GM08714 (cell line): ENCODE measurements around the gene SMCHD1.

Experiments
- H3K4me3 ChIP-seq: fragments of 200-500 bp; sonication (Bioruptor generic); 2 replicates; pipeline ENCODE4 v1.5.1; 2014; ENCODE audit warnings: mild to moderate bottlenecking, low read length, inconsistent platforms
- ZNF274 ChIP-seq: IDR thresholded peaks from 2 replicates; pipeline ENCODE4 v1.6.1; 2012; ENCODE audit warnings: mild to moderate bottlenecking, low read depth, low read length

SMCHD1 gene

DNA sequence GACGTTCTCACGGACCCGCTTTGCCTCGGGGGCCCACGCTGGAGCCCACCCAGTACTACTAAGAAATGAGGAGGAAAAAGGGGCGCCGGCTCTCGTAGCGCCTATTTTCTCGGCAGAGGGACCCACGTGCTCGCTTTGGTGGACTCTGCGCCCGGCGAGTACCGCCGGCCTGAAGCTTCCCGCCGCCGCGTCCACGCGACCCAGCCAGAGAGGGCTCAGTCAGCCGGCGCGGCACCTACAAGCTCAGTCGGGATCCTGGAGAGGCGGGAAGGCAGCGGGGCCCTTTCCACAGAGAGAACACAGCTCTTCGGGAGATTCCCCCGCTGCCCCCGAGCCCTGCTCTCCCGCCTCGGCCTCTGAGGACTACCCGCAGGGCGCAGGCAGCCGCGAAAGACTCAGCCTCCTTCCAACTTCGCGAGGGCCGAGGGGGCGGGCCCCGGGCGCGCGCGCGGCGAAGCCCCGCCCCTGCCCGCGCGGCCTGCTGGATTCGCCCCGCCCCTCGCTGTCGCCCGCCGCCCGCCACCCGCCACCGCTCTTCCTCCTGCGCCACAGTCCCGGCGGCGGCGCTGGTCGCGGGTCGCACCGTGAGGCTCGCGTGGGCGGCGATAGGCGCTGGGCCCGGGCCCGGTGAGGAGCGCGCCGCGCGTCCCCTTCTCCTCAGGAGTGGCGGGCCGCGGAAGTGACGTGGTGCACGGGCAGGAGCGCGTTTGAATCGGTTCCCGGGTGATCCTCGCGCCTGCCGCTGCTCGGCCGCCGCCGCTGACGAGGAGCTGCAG, at the start of gene SMCHD1:
Gene SMCHD1 (plus strand): TSS at position 549 of the 776 bp plus-strand sequence. CDS start 350 bp downstream, outside the sequence.
- H3K4me3 ChIP-seq, result peak within 1 kb of the TSS; percentile 92
- TF ChIP-seq ZNF274, result no peak

DNA sequence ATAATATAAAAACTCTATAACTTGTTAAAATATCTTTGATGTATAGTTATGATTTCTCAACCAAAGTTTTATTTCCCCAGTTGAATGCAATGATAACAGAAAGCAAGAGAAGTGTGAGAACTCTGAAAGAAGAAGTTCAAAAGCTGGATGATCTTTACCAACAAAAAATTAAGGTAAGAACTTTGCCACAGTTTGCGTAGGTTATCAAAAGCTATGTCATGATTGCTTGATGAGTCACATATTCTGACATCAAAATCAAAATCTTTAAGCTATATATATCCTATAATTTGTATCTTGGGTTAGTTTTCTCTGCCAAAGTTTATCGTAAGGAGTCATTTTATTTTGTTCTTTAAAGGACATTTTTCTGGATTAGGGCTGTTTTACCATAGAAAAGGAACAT, 49.2 kb upstream of the SMCHD1 start:
- TF ChIP-seq ZNF274, result no peak
- H3K4me3 ChIP-seq, result no peak overlapping the region

DNA sequence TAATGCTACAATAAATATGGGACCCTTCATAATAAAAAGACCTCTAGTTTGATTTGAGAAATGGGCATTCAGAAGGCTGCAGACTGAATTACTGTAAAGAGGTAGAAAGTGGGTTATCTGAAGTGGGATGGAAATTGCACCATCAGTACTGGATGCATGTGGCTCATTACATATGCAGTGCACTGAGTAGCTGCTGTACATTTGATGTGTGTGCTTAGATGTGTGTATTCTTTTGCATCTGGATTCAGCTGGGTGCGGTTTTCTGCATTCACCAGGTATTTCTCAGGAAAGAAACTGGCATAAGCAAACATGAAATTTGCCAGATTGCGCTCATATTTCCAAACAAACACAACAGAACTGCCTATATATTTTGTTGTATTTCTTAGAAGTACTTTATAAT, 45.9 kb upstream of the SMCHD1 start:
- H3K4me3 ChIP-seq, result no peak overlapping the region
- no peak for TF ChIP-seq ZNF274

DNA sequence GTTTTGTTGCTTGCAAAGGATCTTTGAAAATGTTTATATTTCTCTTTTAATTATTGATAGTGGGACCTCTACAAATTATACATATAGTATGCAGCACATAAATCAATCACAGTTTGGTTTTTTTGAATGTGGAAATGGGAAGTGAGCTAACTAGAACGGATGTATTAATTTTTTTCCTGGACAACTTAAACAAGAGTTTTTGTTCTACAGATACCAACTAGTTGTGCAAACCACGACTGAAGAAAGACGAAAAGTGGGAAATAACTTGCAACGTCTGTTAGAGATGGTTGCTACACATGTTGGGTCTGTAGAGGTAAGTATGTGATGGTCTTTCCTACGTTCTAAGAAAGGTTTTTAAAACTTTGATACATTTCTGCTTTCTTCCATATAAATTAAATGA, 45.0 kb upstream of the SMCHD1 start:
- no peak overlapping the region for H3K4me3 ChIP-seq
- no peak for TF ChIP-seq ZNF274

DNA sequence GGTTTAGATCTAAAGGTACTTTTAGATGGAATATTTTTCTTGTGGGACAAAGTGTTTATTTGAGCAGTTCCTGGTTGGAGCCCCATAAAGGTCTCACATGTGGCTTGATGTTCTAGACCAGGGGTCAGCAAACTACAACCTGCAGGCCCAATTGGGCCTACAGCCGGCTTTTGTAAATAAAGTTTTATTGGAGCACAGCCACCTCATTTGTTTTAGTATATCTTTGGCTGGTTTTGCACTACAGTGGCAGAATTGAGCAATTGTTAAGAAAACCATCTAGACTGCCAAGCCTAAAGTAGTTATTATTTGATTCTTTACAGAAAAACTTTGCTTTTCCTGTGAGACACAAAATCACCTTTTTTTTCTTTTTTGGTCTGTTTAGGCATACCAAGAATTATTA, 42.5 kb upstream of the SMCHD1 start:
- no peak for TF ChIP-seq ZNF274
- no peak overlapping the region for H3K4me3 ChIP-seq

DNA sequence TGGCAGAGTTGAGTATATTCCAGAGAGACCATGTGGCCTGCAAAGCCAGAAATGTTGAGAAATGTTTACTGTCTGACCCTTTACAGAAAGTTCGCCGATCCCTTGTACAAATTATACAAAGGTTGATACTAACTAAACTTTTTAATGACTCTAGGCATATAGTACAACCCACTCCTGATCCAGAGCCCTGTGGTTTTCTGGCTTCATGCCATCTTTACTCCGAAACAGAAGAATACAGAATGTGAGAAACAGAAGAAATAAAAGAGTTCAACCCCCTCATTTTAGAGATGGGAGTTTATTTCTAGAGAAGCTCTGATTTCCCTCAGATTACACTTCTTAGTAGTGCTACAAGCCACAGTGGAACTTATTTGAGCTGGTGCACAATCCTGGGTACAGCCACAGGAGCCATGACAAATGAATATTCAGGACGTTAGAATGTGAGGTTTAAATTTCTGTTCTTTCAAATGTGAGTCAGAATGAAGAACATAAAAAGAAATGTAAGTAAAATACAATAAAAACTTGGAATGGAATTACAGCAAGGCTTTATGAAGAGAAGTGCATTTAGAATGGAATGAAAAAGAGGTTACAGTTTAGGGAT, 38.0 kb upstream of the SMCHD1 start:
- no peak for TF ChIP-seq ZNF274
- no peak overlapping the region for H3K4me3 ChIP-seq

DNA sequence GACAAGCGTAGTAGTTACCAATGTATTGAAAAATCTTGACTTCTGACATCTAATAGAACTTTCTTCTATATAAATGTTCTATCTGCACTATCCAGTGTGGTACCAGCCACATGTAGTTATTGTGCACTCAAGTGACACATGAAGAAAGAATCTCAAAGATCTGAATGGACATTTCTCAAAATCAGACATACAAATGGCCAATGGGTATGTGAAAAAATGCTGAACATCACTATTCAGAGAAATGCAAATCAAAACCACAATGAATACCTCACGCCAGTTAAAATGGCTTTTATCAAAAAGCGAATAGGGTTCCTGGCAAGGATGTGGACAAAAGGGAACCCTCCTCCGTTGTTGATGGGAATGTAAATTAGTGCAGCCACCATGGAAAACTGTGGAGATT, 37.5 kb upstream of the SMCHD1 start:
- H3K4me3 ChIP-seq, result no peak overlapping the region
- TF ChIP-seq ZNF274, result no peak

DNA sequence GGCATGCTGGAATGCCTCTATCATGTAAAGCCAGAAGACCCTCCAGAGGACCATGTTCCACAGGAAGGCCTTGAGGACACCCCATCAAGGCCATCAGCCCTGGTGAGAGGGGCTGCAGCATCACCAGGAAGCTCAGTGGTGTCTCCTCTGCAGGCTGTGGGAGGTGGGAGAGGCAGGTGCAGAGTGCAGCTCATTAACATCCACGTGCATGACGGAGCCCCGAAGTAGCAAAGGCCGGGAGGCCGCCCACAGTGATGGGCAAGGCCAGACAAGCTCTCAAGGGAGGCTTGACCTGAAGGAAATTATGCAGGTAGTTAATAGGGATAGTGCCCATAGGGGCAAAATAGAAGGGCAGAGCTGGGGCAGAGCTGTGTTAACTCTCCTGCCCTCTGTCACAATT, 30.3 kb upstream of the SMCHD1 start:
- TF ChIP-seq ZNF274, result no peak
- no peak overlapping the region for H3K4me3 ChIP-seq

DNA sequence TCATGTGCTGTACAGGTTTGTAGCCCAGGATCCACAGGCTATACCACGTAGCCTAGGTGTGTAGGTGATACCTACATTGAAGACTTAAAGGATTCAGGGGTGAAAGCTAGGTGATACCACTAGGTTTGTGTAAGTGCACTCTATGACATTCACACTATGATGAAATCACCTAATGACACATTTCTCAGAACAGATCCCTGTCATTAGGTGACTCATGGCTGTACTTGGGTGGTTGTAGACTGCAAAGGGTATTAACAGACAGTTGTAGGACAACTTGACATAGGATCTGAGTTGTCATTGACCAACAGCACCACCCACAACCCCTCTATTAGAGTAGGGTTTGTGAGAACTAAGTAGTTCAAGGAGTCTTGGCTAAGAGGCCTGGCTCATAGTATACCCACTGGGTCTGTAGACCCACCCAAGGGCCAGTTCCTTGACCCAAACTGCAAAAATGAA, 27.7 kb upstream of the SMCHD1 start:
- TF ChIP-seq ZNF274, result no peak
- no peak overlapping the region for H3K4me3 ChIP-seq

DNA sequence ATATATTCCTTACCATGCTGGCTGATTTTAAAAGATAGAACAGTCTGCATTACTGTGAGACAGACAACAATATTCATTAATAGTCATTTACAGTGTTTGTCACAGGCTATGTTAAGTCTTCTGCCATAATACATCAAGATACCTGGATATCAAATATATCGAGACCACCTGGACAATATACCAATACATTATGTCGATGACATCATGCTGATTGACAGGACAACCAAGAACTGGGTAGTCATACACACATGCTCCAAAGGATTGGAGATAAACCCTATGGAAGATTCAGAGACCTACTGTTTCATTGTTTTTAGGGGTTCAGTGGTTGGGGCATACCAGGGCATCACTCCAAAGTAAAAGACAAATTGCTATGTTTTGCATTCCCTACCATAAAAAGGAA, 26.5 kb upstream of the SMCHD1 start:
- no peak overlapping the region for H3K4me3 ChIP-seq
- no peak for TF ChIP-seq ZNF274

DNA sequence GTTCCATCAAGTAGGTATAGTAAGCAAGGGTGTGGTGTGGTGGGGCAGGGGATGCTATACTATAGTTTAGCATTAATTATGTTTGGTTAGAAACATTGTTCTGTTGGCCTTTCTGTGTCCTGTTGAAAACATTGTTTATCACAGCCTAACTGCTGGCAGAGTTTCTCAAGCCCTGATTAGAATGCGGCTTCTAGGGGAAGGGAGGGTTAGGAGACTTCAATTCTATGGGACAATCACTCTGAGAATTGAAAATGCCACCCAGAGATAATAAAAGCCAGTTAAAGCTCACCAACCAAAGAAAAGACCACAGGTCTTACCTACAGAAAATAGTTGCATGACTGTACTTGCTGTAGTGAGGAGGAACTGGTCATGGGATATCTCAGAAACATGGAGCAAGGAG, 19.9 kb upstream of the SMCHD1 start:
- no peak for TF ChIP-seq ZNF274
- H3K4me3 ChIP-seq, result no peak overlapping the region

DNA sequence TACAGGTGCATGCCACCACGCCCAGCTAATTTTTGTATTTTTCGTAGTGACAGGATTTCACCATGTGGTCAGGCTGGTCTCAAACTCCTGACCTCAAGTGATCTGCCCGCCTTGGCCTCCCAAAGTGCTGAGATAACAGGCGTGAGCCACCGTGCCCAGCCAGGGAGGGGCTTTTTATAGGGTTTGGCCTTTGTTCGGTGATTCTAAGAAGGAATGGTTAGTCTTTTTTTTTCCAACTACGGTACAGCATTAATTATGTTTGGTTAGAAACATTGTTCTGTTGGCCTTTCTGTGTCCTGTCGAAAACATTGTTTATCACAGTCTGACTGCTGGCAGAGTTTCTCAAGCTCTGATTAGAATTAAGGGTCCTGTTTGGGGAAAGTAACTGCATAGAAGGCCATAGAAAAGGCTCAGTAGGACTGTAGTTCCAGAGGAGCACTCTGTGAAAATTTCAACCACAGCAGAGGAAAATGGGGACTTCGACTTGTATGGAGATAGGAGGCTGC, 19.3 kb upstream of the SMCHD1 start:
- peak overlapping the region; percentile 22; the same call in 1 of the 2 replicates for H3K4me3 ChIP-seq
- no peak for TF ChIP-seq ZNF274

DNA sequence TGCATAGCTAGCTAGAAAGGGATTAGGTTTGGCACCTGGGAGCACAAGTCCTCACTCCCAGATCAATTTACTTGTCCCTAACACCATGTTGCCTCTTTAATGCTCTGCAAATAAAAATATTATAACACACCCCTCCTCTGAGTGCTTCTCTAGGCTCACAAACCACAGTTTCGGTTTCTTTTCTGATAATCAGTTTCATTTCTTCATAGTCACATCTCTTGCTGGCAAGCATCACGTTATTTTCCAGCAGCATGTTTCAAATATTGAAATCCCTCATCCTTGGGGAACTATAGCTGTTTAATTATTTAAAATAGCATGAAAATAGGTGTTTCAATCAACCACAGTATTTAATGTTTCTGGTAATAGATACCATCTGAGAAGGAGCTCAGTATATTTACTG, 13.9 kb upstream of the SMCHD1 start:
- TF ChIP-seq ZNF274, result no peak
- no peak overlapping the region for H3K4me3 ChIP-seq

DNA sequence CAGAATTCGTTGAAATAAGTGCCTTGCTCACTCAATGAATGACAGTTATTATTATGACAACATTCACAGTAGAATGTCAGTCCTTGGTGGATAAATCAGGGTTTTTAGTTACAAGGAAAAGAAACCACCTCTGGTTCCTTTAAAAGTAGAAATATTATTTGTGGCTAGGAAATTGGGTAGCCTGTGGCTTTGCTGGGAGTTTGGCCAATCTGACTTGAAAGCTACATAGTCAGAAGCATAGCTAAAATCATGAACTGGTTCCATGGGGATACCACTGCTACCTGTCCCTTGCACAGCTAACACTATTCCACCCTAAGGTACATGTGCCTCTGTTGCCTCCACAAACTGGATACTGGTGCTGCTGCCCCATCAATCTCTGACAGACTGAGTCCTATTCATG, 12.8 kb upstream of the SMCHD1 start:
- no peak overlapping the region for H3K4me3 ChIP-seq
- TF ChIP-seq ZNF274, result no peak

DNA sequence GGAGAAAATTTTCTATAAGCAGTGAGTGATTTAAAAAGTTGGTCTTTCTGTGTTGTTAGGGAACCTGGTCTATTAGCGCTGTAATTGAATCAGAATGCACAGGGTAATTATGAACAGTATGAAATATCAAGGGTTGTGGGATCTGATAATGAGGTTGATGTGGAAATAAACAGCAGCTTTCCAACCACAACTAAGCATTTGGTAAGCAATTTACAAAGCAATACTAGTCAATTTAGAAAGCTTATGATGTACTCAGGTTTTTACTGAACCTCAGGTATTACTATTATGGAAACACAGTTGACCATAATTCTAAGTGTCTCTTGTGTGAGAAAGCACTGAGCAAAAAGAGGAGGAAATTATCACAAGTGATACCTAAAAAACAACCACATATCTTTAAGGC, 11.0 kb upstream of the SMCHD1 start:
- H3K4me3 ChIP-seq, result no peak overlapping the region
- no peak for TF ChIP-seq ZNF274

DNA sequence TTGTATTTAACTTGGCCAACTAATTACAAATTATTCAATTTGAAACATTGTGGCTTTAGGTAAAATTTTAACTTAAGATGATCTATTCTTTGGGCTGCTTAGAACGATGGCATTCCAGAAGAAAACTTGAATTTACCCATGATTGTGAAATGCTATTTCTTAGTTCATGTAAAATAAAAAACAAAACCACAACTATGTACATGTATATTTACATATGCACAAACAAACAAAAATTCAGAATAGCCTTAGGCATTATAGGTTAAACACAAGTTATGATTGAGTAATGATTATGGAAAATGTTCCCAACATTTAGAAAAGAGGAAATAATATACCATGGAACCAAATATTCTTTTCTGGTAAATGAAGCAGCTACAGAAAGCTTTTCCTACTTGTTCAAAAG, 3.5 kb upstream of the SMCHD1 start:
- no peak for TF ChIP-seq ZNF274
- no peak overlapping the region for H3K4me3 ChIP-seq
